RPMI8226 (cell line): ENCODE results near the gene PIEZO1.
A peak's percentile ranks its signal among the peaks of the same experiment; 100 is the strongest.
"Not testable (repeated sequence)": the region's sequence is repeated elsewhere in the genome, so short reads cannot be mapped to it uniquely, and the experiment has no call there.

Source experiments
- DNase-seq: peaks from one replicate; pipeline ENCODE4 v3.0.0-alpha.2; 2015

Gene PIEZO1

GRCh38 chr16:88804173-88804551 is 19.1 kb upstream of the PIEZO1 start:
- no peak for DNase-seq

- peak; percentile 85 for DNase-seq
Measured at GRCh38 chr16:88803264-88803987, 18.4 kb upstream of the PIEZO1 start, which contains the start of gene CDT1. Gene CDT1 (plus strand): TSS chr16:88803789. CDS start chr16:88803832, 43 bp downstream.

GRCh38 chr16:88800277-88800592 is 15.2 kb upstream of the PIEZO1 start:
- no peak for DNase-seq

DNA sequence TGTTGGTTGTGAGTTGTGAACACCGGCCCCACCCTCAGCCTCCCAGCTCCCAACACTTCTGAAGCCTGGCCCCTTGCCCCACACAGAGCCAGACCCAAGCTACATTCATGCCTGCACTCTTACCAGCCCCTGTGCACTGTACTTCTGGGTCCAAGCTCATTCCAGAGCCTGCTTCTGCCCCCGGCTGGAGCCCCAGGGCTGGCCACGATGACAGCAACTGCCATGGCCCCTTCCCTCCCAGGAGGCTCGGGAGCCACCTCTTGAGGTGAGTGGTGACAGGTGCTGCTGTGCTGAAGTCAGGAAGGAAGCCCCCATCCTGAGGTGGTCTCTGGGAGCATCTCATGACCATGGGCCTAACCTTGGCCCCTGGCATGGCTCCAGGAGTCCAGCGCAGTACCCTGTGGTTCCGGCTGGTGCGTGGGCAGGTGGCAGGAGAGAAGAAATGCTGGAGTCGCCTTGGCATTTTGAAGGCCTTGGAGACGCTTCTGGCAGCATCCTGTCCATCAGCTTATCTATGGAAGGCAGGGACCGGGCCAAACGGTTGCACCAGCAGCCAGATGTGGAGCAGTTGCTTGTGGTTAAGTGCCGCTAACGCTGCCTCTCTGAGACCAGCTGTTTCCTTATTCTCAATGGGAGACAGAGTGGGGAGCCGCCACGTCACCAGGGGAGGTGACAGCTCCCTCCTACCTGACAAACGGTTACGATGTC is 14.7 kb upstream of the PIEZO1 start:
- DNase-seq: no peak

DNA sequence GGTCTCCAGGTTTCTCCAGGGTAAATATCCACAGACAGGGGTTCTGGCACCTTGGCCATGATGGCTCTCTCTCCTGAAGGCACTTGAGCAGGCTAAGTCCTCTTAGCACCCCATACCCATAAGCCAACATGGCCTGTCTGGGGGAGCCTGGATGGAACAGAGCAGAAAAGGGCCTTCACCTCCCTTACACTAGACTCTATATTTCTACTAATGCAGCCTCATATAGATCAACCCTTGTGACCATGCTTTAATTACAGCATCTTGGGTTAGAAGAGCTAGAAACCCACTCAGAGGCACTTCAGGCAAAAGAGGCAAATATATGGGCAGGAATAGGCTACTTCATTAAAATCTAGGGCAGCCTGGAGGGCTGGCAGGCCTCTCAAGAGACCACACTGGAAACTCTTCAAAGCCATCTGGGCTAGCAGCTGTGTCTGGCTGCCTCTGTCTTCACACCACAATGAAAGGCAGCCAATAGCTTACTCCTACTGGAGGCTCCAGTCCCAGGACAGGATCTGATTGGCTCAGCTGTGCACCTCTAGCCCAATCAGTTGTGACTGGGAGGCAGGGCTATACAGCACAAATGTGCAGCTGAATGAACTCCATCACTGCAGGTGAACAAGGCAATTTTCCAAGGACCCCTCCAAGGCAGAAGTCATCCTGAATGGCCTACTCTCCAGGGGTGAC is 13.9 kb upstream of the PIEZO1 start:
- no peak for DNase-seq

- no peak for DNase-seq
Measured at GRCh38 chr16:88798073-88798472, 13.1 kb upstream of the PIEZO1 start.

DNA sequence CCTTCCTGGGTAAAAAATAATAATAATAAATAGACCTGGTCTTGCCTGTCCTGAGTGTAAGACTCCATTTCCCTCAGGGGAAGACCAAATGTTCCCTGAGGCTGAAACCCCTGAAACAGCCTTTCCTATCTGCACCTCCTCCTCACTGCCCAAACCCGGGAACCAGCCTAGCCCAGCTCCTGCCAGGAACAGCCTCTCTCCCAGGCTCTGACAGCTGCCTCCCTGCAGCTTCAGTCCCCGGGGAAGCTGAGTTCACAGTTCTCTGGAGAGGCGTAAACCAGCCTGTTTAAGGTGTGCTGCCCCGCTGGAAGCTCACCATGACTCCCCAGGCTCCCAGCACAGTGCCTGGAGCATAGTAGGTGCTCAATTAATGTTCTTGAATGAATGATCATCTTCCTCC is 11.3 kb upstream of the PIEZO1 start:
- no peak for DNase-seq

DNA sequence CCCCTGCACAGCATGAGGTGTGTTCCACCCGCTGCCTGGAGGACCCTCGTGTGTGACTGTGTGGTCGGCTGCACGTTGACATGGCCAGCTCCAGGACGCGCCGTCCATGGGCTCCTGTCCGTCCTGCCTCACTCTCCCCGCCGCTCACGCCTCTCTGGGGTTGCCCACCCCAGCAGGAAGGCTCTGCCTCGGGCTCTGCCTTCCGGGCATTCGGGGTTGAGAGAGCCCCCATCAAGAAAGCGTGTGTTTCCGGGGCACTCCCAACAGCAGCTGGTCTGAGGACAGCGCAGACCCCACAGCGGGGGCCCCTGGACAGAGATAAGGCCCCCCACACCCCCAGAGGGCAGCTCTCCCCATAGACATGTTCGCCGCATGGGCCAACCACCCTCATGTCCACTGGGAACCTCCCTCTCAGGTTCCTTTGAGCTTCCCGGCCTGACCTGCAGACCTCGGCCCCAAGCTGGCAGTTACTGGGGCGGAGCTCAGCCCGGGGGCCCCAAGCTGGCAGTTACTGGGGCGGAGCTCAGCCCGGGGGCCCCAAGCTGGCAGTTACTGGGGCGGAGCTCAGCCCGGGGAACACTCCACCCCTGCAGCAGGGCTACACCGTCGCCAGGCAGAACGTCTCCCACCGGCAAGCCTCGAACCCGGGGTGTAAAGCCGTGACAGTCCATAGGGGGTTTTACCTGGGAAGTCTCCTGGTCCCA is 8.4 kb upstream of the PIEZO1 start:
- no peak for DNase-seq

DNA sequence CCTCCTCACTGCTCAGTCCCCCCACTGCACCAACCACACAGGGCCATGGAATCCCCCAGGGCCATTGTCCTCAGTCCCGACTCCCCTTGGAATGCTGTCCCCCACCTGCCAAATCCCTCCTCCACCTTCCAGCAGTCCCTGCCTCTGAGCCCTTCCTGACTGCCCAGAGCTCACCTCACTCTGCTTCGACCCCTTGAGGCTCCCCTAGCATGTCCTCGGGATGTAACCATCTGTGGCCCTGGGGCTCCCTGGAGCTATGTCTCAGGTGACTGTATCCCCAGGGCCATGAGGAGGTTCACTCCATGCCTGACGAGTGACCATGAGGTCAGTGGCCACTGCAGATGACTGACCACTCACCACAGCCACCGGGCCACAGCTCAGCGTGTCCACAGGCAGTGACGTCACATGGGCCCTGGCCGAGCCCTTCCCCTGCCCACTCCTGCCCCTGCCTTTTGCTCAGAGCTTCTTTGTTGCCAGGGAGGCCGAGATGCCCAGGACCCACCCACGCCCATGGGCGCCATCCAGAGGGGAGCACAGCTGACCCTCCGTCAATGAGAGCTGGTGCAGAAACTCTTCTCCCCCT is 7.7 kb upstream of the PIEZO1 start:
- DNase-seq: no peak

DNA sequence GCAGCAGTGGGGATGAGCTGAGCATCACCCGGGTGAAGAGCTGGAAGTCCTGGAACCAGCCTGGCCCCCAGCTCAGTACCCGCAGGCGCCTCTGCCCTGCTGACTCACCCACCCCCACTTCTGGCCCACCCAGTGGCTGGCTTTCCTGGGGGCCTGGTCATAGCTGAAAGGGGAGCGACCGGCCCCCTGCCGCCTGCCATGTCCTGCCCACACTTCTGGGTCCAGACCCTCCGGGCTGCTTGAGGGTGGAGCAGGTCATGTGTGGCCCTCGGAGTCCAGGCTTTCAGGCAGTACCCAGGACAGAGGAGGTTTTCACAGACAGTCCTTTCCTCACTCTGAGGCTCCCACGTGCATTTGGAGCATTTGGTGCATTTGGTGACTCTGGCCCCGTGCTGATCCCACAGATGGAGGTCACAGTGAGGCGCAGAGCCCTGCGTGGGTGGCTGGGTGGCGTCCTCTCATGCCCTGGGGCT is 7.1 kb upstream of the PIEZO1 start:
- no peak for DNase-seq

DNA sequence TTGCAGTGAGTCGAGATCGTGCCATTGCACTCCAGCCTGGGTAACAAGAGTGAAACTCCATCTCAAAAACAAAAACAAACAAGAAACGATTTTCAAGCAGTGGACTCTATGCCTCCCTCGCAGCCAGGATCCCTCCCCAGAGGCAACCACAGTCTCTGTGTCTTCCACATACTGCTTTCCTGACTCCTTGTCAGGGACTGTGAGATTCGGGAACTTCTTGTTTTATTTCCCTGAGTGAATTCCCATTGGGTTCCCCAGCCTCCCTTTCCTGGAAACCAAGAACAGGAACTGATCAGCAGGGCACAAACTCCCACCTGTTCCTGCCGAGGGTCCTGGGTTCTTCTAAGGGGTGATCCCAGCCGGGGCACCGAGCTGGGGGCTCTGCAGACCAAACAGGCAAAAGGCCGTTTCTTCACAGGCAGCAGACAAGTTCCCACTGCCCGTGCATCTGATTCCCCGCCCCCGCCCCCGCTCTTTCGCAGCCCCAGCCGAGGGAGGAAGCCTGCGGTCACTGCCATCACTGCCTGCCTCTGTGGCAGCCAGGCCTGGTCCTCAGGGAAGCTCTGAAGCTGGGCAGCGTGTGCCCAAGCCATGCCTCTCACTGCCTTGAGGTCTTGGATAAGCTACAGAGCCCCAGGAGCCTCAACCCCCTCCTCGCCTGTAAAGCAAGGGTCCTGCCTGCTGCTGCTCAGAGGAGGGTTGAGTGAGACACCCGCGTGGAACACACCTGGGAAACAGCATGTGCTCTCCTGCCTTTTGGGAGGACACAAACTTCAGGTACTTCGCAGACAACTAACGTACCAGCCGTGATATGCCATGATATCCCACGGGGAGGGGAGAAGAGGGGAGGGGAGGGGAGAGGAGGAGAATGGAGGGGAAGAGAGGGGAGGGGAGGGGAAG is 5.5 kb upstream of the PIEZO1 start:
- DNase-seq: peak; percentile 49

GRCh38 chr16:88789594-88789993 is 4.6 kb upstream of the PIEZO1 start:
- no peak for DNase-seq

GRCh38 chr16:88788749-88789148 is 3.7 kb upstream of the PIEZO1 start:
- not testable (repeated sequence) for DNase-seq

DNA sequence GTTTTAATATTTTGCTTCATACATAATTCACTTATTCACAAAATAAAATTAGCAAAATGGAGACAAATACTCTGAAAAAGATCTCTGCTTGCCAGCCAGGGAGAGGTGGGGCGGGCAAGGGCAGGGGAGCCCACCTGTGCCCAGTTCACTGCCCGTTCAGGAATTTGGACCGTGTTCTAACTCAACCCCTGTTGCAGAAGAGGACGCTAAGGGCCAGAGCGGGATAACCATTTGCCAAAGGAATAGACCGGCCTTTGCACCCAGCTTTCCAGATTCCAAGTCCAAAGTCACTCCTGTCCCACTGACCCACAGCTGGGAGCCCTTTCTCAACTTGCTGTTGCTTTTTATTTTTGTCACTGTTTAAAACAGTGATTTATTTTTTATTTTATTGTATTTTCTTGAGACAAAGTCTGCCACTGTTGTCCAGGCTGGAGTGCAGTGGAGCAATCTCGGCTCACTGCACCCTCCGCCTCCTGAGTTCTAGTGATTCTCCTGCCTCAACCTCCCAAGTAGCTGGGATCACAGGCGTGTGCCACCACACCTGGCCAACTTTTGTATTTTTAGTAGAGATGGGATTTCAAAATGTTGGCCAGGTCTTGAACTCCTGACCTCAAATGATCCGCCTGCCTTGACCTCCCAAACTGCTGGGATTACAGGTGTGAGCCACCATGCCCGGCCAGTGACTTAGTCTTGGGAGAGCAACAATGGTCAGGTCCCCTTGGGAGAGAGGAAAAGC is 2.7 kb upstream of the PIEZO1 start:
- DNase-seq: no peak

GRCh38 chr16:88784856-88785105 is 239 bp downstream of the PIEZO1 start:
- no peak for DNase-seq

- DNase-seq: peak; percentile 65
Measured at GRCh38 chr16:88784074-88784855, 755 bp downstream of the PIEZO1 start.

DNA sequence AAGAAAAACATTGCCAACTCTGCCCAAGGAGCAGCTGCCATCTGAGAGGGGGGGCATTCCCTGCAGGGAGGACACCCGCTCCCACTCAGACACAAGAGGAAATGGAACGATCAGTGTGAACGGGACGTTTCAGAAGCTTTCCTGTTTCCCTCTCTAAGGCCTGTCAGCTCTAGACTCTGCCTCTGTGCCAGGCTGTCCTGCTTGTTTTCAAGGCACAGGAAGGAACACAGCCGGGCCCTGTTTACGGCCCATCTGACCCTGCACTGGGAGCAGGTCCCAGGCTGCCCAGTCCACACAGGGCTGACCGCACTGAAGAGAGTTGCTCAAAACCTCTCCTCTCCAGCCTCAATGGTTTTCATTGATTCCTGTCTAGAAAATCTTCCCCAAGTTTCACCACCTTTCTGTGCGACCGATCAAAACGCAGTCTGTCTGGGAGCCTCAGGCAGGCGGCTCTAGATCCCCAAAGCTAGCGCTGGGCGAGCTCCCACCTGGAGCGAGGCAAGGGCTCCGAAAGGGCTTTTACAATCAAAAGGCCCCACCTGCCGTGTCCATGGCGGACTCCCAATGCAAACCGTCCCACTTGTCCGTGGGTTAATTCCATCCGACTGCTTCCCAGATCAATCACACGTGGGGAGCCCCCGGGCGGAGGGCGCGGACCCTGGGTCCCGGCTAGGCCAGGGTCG is 1.5 kb downstream of the PIEZO1 start:
- DNase-seq: peak; percentile 43

DNA sequence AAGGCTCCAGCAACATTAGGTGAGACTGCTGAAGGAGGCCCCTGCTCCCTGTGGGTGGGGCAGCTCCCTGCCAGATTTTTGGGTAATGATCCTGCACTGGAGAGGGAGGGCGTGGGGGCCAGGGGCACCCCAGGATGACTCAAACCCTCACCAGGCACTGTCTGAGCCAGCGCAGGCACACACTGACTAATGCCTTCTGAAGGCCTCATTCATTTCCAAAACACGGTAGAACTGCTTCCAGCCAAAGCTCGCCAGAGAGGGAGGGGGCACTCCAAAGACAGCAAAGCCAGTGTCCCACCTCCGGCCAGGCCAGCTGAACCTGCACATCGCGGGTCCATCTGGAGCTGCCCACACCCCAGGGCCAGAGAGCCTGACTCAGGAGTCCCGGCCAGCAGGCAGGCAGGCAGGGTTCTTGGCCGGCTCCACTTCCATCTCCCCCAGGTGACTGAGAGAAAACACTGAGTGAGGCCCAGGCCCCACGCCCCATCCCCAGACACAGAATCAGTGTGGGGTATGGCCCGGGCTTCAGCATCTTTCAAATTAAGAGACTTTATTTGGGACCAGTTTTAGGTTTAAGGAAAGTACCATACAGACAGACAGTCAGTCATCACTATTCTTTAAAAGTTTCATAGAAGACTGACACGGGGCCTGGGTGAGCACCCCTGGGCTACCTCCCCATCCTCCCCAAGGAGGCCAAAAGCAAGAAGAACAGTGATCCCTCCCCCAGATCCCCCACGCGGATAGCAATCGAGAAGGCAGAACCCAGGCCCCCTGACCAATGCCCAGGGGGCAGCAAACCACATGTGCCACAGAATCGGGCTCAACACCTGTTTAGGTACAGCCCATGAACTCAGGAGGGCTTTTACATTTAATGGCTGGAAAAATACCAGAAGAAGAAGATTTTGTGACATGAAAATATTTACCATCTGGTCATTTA is 2.3 kb downstream of the PIEZO1 start:
- peak; percentile 44 for DNase-seq
